NCI-H1092 (cell line): Measurements from ENCODE around the gene ZDHHC7.
"Not testable (repeated sequence)": the region's sequence is repeated elsewhere in the genome, so short reads cannot be mapped to it uniquely, and the experiment has no call there.

Experiments
- DNase-seq: peaks from one replicate; lab custom pipeline; 2025; lab: John Stamatoyannopoulos, UW

Gene ZDHHC7, protein sequence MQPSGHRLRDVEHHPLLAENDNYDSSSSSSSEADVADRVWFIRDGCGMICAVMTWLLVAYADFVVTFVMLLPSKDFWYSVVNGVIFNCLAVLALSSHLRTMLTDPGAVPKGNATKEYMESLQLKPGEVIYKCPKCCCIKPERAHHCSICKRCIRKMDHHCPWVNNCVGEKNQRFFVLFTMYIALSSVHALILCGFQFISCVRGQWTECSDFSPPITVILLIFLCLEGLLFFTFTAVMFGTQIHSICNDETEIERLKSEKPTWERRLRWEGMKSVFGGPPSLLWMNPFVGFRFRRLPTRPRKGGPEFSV

DNA sequence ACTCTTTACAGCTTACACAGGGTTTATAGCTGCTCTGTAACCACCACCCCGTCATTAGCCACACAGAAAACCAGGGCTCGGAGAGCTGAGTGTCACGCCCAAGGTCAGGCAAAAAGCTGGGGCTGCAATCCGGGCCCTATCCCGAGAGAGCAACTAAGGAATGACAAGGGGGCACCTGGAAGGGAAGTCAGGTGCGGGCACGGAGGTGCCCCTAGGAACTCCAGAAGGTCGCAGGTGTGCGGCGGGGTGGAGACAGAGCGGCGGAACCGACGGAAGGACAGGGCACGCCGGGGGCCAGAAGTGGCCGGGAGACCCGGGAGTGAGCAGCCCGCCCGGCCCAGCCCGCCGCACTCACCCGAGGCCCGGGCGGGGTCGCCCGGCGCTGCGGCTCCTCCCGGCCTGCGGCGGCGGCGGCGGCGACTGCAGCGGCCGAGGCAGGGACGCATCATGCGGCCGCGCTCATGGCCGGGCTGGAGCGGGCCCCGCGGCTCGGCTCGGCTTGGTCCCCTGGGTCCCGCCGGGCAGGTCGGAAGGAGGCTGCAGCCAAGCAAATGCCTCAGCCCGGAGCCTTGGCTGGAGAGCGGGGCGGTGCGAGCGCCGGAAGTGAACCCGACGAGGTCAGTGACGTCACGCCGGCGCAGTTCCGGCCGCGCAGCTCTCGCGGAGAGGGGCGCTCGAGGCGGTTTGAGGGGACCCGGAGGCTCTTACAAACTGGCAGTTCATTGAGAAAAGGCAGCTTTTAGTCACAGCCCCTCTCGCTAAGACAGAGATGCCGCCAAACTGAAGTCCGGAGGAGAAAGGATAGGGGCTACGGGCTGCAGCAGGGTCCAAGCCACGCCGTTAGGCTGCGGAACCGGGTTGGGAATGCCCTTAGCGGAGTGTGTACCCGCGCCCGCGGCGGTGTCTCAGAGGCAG lies at the start of gene ZDHHC7:
ZDHHC7 (minus strand) TSS at position 605 of the 915 bp plus-strand sequence. CDS start 20,917 bp downstream, outside the sequence.
- DNase-seq: peak; percentile 78

DNA sequence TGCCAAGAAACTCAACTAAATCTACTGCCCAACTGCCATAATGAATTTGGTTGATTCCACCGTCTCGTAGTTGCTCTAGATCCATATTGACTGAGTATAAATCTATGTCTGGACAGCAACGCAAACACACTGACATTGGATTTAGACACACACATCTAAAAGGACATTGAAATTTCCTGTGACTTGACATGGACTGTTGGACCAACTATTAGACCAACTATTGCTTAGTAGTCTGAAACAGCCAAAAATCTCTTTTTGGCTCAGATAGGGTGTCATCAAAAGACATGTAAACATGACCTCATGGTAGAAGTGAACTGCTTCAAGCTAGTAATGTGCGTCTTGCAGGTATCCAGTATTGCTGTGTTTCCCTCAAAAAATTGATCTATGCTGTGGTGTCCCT lies 47.6 kb upstream of the ZDHHC7 start:
- DNase-seq: no peak

- no peak for DNase-seq
These were observed 46.6 kb upstream of the ZDHHC7 start for GRCh38 chr16:85057948-85058347.

GRCh38 chr16:85057212-85057889 lies 46.0 kb upstream of the ZDHHC7 start:
- DNase-seq: no peak

DNA sequence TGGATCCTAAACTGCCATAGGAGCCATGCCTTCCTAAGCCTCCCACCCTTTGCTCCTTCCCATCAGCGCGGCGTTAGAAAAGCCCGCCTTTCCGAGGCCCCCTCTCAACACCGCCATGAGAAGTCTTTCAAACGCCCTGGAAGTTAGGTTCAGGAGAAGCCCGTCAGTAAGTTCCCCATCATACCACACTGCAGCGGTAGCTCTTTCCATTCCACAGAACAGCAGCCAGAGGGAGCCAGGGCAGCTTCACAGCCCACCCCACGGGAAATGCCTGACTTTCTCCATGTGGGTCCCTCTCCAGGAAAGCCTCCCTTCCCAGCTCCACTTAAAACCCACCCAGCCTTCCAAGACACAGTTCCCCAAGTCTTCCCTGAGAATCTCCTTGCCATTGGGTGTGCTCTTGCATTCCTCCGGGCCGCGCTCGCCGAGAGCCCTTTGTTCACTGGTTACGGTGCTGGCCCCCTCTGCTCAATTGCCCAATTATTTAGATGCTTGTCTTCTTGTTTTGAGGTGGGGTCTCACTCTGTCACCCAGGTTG lies 44.9 kb upstream of the ZDHHC7 start:
- DNase-seq: no peak

GRCh38 chr16:85055493-85056210 lies 44.3 kb upstream of the ZDHHC7 start:
- DNase-seq: no peak

- DNase-seq: no peak
These were observed 43.7 kb upstream of the ZDHHC7 start for GRCh38 chr16:85054948-85055492.

- DNase-seq: not testable (repeated sequence)
These were observed 43.0 kb upstream of the ZDHHC7 start for GRCh38 chr16:85054321-85054720.

- no peak for DNase-seq
These were observed 41.2 kb upstream of the ZDHHC7 start for GRCh38 chr16:85052536-85052935.

- no peak for DNase-seq
These were observed 40.3 kb upstream of the ZDHHC7 start for GRCh38 chr16:85051683-85052082.

DNA sequence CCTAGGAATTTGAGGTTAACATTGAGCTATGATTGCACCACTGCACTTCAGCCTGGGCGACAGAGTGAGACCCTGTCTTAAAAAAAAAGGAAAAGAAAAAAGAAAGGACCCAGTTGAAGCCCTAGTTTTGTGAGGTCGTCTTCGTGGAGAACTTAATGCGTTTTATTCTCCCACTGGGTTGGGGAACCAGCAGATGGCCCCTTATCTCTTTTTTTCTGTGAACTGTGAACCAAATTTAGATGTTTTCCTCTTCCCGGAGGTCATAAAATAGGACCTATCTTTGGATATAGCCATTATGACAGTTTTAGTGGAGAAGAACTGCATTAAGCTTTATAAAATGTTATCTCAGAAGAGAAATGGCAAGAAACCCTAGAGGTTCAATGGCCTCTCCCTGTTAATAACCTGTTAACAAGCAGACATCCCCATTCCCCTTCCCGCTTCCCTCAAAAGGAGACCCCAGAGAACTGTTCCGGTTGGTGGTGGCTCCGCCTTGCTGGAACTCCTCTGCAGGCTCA lies 39.8 kb upstream of the ZDHHC7 start:
- no peak for DNase-seq

- DNase-seq: no peak
These were observed 38.5 kb upstream of the ZDHHC7 start for GRCh38 chr16:85049706-85050305.

GRCh38 chr16:85048921-85049562 lies 37.7 kb upstream of the ZDHHC7 start:
- DNase-seq: peak; percentile 14

DNA sequence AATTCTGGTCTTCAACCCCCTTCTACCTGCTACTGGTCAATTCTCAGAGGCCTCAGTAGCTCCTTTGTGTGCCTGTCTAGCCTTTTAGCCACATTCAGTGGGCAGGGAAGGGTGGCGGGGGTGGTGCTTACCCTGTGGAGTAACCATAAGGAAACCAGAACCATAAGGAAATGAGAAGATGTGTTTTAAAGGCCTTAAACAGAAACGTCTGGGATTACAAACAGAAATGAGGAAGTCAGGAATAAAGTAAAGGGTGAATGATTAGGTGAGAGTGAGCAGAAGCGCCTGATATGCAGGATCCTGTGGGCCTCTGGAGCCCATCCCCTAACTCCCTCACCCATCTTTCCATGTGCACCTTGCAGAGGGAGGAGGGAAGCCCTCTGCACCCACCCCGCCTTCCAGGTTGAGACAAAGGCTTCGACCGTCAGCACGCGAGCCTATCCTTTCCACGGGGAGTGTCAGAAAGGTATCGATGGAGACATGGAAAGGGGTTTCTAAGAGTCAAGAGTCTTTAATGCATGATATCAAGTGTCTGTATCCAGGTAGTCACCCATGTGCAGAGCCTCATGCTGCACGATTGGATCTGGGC lies 36.6 kb upstream of the ZDHHC7 start:
- DNase-seq: no peak

DNA sequence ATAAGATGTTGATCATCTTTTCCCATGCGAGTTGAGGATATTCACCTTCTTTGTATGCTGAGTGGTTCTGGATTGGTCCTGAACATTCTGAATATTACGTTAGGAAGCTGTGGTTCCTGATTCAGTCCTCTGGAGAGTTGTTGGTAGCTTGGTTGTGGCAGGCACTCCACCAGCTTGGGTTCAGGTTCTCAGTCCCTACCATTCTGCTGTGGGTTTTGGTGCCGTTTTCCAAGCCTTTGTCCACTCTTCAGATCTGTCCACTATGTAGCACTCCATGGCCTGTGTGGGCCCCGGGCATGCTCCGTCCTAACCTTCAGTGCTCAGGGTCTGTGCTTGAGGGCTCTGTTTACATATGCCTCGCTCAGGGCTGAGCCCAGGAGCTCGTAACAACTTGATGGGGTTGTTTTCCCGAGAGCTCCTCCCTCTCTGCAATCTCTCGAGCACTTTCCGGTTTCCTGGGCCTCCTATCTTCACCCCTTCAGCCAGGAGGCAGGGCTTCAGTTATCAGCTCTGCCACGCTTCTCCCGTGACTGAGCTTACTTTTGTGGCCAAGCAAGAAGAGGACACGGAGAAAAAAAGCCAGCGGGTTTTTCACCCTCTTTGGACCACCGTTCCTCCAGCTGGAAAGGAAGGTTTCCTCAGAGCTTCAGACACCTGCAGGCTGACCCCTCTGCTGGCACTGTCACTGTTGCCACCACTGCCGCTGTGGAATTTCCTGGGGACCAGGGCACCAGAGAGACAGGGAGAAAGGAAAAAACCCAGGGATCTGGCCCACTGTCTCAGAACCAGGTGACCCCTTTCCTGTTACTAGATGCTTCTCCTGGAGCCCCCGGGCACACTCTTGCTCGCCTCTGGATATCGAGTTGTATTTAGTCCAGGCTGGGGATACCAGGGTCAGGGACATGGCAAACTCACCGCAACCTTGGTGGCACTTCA lies 35.9 kb upstream of the ZDHHC7 start:
- DNase-seq: no peak

DNA sequence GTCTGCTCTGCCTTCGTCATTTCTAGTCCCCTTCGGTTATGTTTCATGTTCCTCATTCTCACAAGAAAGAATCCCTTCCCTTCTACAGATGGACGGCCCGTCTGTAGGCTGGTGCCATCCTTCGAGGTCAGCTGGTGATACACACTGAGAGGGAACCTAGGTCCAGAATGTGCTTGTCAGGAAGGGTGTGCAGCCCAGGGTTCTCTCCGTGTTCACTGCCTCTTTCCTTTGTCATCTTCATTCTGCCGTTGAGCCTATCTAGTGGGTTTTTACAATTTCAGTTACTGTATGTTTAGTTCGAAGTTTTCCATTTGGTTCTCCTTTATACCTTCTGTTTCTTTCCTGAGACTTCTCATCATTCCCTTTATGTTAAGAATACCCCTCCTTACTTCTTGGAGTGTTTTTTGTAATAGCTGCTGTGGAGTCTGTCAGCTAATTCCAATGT lies 35.2 kb upstream of the ZDHHC7 start:
- no peak for DNase-seq

- no peak for DNase-seq
These were observed 34.5 kb upstream of the ZDHHC7 start for GRCh38 chr16:85045641-85046471.

- DNase-seq: no peak
These were observed 33.7 kb upstream of the ZDHHC7 start for GRCh38 chr16:85045077-85045476.
